ENCODE measurements around the gene NOXRED1. TPM values are rescaled to one million over a fixed set of nuclear protein-coding genes. Genes with fewer than 3 reads are reported as not detected.

Gene NOXRED1
- total RNA-seq, 2 experiments from 2014 or later: 0.16 to 0.42 TPM

GRCh38 chr14:77455966-77456640 is 32.8 kb upstream of the NOXRED1 start:
- CTCF ChIA-PET: no interaction called here
- TF ChIP-seq CTCF (IDR thresholded peaks at IDR 0.05): no peak
- peak overlapping the region in 1 of 2 donors; percentile 96 for H3K27ac ChIP-seq (ENCODE audit: low read depth in 1 of 2, low read length in 2 of 2)
- H3K9me3 ChIP-seq (ENCODE audit: control insufficient read depth in 1 of 2, insufficient read depth in 1 of 2, low read length in 2 of 2): no peaks in the 10 kb centered on the region
- H3K27me3 ChIP-seq (ENCODE audit: control insufficient read depth in 1 of 2, insufficient read depth in 2 of 2, low read length in 2 of 2): no peaks in the 10 kb centered on the region
- H3K36me3 ChIP-seq (ENCODE audit: insufficient read depth, low read length): peaks cover 29% of the 10 kb centered on the region
- peak overlapping the region; percentile 100 for H3K4me3 Mint-ChIP-seq
- H3K27ac Mint-ChIP-seq: peak overlapping the region; percentile 90
- H3K36me3 Mint-ChIP-seq (ENCODE audit: low read depth): peaks cover 60% of the 10 kb centered on the region
- ATAC-seq (ENCODE audit: poor library complexity): no peak
- POLR2A ChIA-PET: interaction anchor here (1.4 kb wide), 1 partner anchor 133 kb away, joined by 3 read pairs; no protein-coding TSS in a partner anchor
- H3K4me3 ChIP-seq (ENCODE audit: low read length): no peak overlapping the region
- no peaks in the 10 kb centered on the region for H3K27me3 Mint-ChIP-seq
- no peak for DNase-seq
- intact Hi-C loops (cut with DNase I, micrococcal nuclease): loop anchor here (2.0 to 5.0 kb wide), 9 partner anchors 96 to 1474 kb away; partner anchors contain the start of genes SPTLC2 (in 2 of the 2), ANGEL1 (in 1 of the 2), CIPC (in 1 of the 2) and SNW1 (in 1 of the 2)
- H3K9me3 Mint-ChIP-seq: no peaks in the 10 kb centered on the region
- H3K4me1 ChIP-seq (ENCODE audit: insufficient read depth, low read length): peaks cover 28% of the 10 kb centered on the region
- peaks cover 42% of the 10 kb centered on the region for H3K4me1 Mint-ChIP-seq (ENCODE audit: low read depth)

- Mint-ChIP-seq H3K9me3 (no peaks in the 10 kb centered on the region), H3K27ac (no peak overlapping the region), H3K36me3 (ENCODE audit: low read depth) (peaks cover 86% of the 10 kb centered on the region), H3K27me3 (no peaks in the 10 kb centered on the region), H3K4me3 (no peak overlapping the region), H3K4me1 (ENCODE audit: low read depth) (no peaks in the 10 kb centered on the region)
- Histone ChIP-seq H3K4me3 (ENCODE audit: low read length) (no peak overlapping the region), H3K27me3 (ENCODE audit: control insufficient read depth in 1 of 2, insufficient read depth in 2 of 2, low read length in 2 of 2) (no peaks in the 10 kb centered on the region), H3K36me3 (ENCODE audit: insufficient read depth, low read length) (peaks cover 68% of the 10 kb centered on the region), H3K27ac (ENCODE audit: low read depth in 1 of 2, low read length in 2 of 2) (no peak overlapping the region), H3K9me3 (ENCODE audit: control insufficient read depth in 1 of 2, insufficient read depth in 1 of 2, low read length in 2 of 2) (no peaks in the 10 kb centered on the region), H3K4me1 (ENCODE audit: insufficient read depth, low read length) (no peaks in the 10 kb centered on the region)
- no peak for ATAC-seq (ENCODE audit: poor library complexity)
- no peak for DNase-seq
- no peak for TF ChIP-seq CTCF (IDR thresholded peaks at IDR 0.05)
- POLR2A ChIA-PET: no interaction called here
- CTCF ChIA-PET: no interaction called here
- intact Hi-C loops (cut with DNase I, micrococcal nuclease): no loop called here
Observed at GRCh38 chr14:77442196-77442595, 18.9 kb upstream of the NOXRED1 start.

- H3K36me3 Mint-ChIP-seq (ENCODE audit: low read depth): peaks cover 94% of the 10 kb centered on the region
- Histone ChIP-seq H3K27ac (ENCODE audit: low read depth in 1 of 2, low read length in 2 of 2) (no peak overlapping the region), H3K27me3 (ENCODE audit: control insufficient read depth in 1 of 2, insufficient read depth in 2 of 2, low read length in 2 of 2) (no peaks in the 10 kb centered on the region), H3K4me3 (ENCODE audit: low read length) (no peak overlapping the region), H3K36me3 (ENCODE audit: insufficient read depth, low read length) (peaks cover 75% of the 10 kb centered on the region), H3K4me1 (ENCODE audit: insufficient read depth, low read length) (no peaks in the 10 kb centered on the region), H3K9me3 (ENCODE audit: control insufficient read depth in 1 of 2, insufficient read depth in 1 of 2, low read length in 2 of 2) (no peaks in the 10 kb centered on the region)
- CTCF ChIA-PET: no interaction called here
- no peaks in the 10 kb centered on the region for H3K27me3 Mint-ChIP-seq
- H3K4me1 Mint-ChIP-seq (ENCODE audit: low read depth): no peaks in the 10 kb centered on the region
- no peaks in the 10 kb centered on the region for H3K9me3 Mint-ChIP-seq
- POLR2A ChIA-PET: interaction anchor here (0.9 kb wide), 1 partner anchor 94 kb away, joined by 3 read pairs; no protein-coding TSS in a partner anchor
- H3K4me3 Mint-ChIP-seq: no peak overlapping the region
- TF ChIP-seq CTCF (IDR thresholded peaks at IDR 0.05): no peak
- intact Hi-C loops (cut with DNase I, micrococcal nuclease): no loop called here
- DNase-seq (no peak), ATAC-seq (ENCODE audit: poor library complexity) (no peak)
- no peak overlapping the region for H3K27ac Mint-ChIP-seq
Observed at GRCh38 chr14:77439861-77440260, 16.5 kb upstream of the NOXRED1 start.

Measured in CD4-positive, alpha-beta T cell (primary cell).